ENCODE results near the gene PHF2. TPM values are rescaled to one million over a fixed set of nuclear protein-coding genes. Genes with fewer than 3 reads are reported as not detected.

PHF2 gene
- total RNA-seq, 1 donor from 2014 or later = 27.4 TPM

DNA sequence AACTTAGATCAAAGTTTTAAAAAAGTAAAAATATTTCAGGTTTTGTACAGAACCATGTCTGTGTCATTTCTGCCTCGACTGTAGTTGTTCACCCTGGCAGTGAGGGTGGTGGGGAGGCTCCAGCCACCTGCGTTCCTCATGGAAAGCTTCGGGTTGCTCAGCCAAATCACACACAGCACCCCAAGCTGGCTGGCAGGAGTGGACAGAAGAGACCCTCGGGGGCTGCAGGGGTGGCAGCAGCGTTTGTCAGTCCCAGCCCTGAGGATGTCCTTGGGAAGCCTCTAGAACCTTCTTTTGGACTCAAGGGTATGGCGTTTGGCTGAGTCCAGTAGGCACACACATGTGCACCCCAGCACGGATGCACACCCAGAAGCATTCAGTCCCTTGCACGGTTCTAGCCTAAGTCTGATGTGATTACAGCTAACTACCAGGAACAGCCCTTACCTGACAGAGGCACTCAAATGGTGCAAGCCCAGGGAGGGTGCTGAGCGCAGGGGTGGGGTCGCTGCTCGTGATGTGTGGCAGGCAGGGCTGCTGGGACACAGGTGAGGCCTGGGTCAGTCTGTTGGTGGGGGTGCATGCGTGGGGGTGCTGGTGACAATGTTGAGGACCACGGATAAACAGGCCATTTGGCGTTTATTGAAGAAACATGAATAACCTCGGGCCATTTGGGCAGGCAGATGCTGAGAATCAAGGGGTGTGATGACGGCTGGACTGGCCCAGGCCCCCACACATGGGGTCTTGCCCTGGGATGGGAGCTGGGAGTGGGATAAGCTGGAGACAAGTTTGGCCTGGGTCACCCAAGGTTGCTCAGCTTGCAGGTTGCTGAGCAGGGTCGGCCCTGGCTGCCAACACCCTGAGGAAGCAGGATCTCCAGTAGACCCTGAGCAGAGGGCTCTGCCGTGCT lies 103.4 kb downstream of the PHF2 start:
- Histone ChIP-seq H3K36me3 (peaks cover 38% of the 10 kb centered on the region), H3K27ac (replicated peaks) (no peak overlapping the region), H3K4me3 (no peak overlapping the region), H3K9me3 (replicated peaks) (no peaks in the 10 kb centered on the region), H3K4me1 (no peaks in the 10 kb centered on the region), H3K27me3 (ENCODE audit: low read depth) (no peaks in the 10 kb centered on the region)
- TF ChIP-seq, protein P1, sequence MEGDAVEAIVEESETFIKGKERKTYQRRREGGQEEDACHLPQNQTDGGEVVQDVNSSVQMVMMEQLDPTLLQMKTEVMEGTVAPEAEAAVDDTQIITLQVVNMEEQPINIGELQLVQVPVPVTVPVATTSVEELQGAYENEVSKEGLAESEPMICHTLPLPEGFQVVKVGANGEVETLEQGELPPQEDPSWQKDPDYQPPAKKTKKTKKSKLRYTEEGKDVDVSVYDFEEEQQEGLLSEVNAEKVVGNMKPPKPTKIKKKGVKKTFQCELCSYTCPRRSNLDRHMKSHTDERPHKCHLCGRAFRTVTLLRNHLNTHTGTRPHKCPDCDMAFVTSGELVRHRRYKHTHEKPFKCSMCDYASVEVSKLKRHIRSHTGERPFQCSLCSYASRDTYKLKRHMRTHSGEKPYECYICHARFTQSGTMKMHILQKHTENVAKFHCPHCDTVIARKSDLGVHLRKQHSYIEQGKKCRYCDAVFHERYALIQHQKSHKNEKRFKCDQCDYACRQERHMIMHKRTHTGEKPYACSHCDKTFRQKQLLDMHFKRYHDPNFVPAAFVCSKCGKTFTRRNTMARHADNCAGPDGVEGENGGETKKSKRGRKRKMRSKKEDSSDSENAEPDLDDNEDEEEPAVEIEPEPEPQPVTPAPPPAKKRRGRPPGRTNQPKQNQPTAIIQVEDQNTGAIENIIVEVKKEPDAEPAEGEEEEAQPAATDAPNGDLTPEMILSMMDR (IDR thresholded peaks at IDR 0.05; ENCODE audit: borderline replicate concordance) = no peak
- intact Hi-C loops (cut with micrococcal nuclease) = loop anchor here (5.0 kb wide), 1 partner anchor 283 kb away; no protein-coding TSS in a partner anchor
- peak; percentile 10 for DNase-seq

DNA sequence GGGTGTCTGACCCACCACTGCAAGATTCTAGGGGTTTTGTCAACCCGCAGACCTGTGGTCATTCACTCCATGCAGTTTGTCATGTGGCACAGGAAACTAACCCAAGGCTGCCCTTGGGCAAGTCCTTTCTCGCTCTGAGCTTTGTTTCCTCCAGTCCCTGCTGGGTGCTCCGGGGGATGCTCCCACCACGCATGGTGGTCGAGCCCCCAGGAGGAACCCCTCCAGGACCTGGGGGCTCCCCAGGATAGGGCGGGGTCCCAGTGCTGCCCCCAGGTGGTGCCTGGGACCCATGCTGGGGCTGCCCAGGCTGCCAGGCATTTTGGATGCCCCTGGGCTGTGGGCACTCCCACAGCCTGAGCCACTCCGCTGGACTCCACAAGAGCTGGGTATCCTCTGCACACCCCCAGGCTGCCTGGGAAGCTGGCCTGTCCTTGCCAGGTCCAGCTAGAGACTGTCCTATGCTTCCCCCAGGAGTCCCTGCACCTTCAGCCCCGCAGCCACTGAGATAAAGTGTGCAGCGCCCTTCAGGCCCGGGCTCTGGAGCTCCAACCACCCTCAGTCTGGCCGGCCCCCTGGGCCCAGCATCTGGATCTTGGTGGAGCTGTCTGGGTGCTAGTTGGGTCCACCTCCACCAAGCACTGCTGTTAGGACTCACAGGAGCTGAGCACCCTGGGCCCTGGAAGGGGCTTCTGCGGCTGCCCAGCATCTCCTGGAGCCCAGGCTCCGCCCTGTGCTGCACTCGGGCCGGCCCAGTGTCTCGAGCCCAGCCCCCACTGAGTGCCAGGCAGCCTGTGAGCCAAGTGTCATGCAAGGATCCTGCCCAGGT lies 104.3 kb downstream of the PHF2 start:
- DNase-seq = peak; percentile 13
- intact Hi-C loops (cut with micrococcal nuclease) = loop anchor here (5.0 kb wide), 1 partner anchor 282 kb away; no protein-coding TSS in a partner anchor
- H3K27me3 ChIP-seq (ENCODE audit: low read depth) = no peaks in the 10 kb centered on the region

DNA sequence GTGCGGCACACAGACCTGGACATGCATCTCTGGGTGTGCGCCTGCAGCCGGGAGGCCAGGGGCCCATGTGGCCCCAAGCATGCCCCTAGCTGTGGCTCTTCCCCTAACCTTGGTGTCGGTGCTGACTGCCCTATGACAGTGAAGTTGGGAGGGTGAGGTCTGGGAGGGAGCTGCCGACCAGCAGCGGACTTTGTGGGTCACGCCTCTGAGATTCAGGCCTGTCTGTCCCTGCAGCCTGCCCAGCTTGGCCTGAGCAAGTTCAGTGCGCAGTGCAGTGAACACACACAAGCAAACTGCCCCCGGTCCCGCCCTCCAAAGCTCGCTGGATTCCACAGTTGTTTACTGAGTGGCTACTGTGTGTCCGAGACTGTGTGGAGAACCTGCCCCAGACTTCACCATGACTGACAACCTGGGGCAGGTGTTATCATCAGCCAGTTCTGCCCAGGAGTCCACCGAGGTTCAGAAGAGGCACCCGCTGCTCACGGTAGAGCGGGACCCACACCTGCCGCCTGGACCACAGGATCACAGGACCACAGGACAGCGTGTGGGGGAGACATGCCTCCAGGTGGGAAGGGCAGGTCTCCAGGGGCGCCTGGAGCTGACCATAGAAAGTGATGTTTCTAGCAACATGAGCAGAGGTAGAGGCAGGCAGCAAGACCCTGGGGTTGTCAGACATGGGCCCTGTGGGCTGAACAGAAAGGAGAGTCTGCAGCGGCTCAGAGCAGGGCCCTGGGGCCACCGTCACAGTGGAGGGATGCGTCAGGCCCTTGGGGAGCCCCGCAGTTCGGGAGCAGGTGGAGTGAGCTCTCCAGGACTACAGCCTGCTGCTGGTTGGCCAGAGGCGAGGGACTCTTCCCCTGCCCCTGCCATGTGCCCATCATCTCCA lies 105.1 kb downstream of the PHF2 start:
- TF ChIP-seq, protein P1 (IDR thresholded peaks at IDR 0.05; ENCODE audit: borderline replicate concordance) = no peak
- intact Hi-C loops (cut with micrococcal nuclease) = loop anchor here (5.0 kb wide), 1 partner anchor 281 kb away; no protein-coding TSS in a partner anchor

More for the DNA sequence above, 104.3 kb downstream of the PHF2 start:
- no peaks in the 10 kb centered on the region for H3K4me1 ChIP-seq
- TF ChIP-seq, protein P1 (IDR thresholded peaks at IDR 0.05; ENCODE audit: borderline replicate concordance) = no peak
- peaks cover 29% of the 10 kb centered on the region for H3K36me3 ChIP-seq
- no peaks in the 10 kb centered on the region for H3K9me3 ChIP-seq (replicated peaks)
- H3K27ac ChIP-seq (replicated peaks) = no peak overlapping the region
- H3K4me3 ChIP-seq = no peak overlapping the region

DNA sequence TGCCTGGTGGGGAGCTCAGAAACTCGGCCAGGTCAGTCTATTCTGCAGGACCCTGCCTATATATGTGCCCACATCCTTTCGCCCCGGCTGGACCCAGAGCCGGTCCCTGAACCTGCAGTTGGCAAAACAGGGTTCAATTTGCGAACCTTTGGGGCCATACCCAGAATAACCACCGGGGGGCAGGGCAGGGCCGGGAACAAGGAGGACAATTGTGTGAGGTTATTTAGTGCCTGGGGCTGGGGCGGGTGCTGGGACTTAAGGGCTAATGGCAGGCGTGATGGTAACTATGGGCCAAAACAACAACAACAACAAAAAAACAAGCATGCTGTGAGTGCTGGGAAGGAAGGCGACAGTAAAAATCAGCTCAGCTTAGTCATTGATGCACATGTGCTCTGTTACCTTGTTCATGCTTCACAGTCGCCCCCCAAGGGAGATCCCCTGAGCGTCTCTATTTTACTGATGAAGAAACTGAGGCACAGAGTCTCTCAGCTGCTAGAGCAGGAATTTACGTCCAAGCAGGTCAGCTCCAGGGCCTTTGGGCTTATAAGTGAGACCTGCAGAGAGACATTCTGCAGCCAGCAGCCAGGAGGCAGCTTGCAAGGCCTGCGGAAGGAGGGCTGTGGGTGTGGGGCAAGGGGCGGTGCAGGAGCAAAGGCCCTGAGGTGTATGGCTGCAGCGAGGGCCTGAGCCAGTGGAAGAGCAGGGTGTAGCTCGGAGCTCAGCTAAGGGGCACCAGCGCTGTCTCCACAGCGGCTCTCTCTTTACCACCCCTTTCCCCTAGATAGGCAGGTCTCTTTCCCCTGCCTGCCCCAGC lies 106.0 kb downstream of the PHF2 start:
- intact Hi-C loops (cut with micrococcal nuclease) = loop anchor here (5.0 kb wide), 1 partner anchor 280 kb away; no protein-coding TSS in a partner anchor
- no peak overlapping the region for H3K27ac ChIP-seq (replicated peaks)
- peak; percentile 60 for DNase-seq
- no peaks in the 10 kb centered on the region for H3K4me1 ChIP-seq
- peaks cover 14% of the 10 kb centered on the region for H3K36me3 ChIP-seq
- peaks cover 2% of the 10 kb centered on the region for H3K9me3 ChIP-seq (replicated peaks)
- no peaks in the 10 kb centered on the region for H3K27me3 ChIP-seq (ENCODE audit: low read depth)
- H3K4me3 ChIP-seq = no peak overlapping the region
- TF ChIP-seq, protein P1 (IDR thresholded peaks at IDR 0.05; ENCODE audit: borderline replicate concordance) = peak; percentile 81

More for the DNA sequence above, 105.1 kb downstream of the PHF2 start:
- no peaks in the 10 kb centered on the region for H3K9me3 ChIP-seq (replicated peaks)
- H3K27me3 ChIP-seq (ENCODE audit: low read depth) = no peaks in the 10 kb centered on the region
- H3K27ac ChIP-seq (replicated peaks) = no peak overlapping the region
- DNase-seq = peak; percentile 7
- H3K4me3 ChIP-seq = no peak overlapping the region
- H3K4me1 ChIP-seq = no peaks in the 10 kb centered on the region
- H3K36me3 ChIP-seq = peaks cover 22% of the 10 kb centered on the region

All from left ventricle myocardium inferior (tissue), 1 donor.